Ovary (tissue), 3 donors: Measurements from ENCODE around the gene PIGL.

Source experiments
- POLR2A ChIP-seq: fragments of 450-650 bp; IDR thresholded peaks from one replicate; pipeline ENCODE4 v1.6.1; 2017; ENCODE audit warnings: antibody characterized with exemption, mild to moderate bottlenecking, moderate library complexity
- TF ChIP-seq, protein P1 (sequence below), 3 donors: fragments of 450-650 bp in 2 of 3; fragments of 200-600 bp in 1 of 3; IDR thresholded peaks; one replicate each; pipeline versions ENCODE4 v1.5.1 to v1.8.0; 2016 to 2022; ENCODE audit warnings: antibody characterized with exemption in 3 of 3, mild to moderate bottlenecking in 1 of 3
- donor health status: DM: no; HTN: no; CAD: no.

DNA sequence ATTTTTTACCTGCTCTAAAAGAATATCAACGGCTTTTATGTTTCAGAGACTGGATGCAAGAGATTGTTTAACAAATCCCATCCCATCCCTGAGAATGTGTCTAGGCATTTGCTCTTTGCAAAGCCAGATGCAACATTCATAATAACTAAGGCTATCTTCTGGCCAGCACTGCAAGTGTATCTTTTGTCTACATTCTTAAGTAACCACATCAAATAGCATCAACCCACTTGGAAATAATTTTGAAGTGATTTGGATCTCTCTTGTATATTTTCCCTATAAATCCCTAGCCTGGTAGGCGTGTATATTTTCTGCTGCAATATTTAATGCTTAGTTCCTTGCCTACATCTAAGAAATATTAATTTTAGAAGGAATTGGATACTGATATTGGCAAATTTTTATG is 64.3 kb downstream of the PIGL start:
- TF ChIP-seq, protein P1, sequence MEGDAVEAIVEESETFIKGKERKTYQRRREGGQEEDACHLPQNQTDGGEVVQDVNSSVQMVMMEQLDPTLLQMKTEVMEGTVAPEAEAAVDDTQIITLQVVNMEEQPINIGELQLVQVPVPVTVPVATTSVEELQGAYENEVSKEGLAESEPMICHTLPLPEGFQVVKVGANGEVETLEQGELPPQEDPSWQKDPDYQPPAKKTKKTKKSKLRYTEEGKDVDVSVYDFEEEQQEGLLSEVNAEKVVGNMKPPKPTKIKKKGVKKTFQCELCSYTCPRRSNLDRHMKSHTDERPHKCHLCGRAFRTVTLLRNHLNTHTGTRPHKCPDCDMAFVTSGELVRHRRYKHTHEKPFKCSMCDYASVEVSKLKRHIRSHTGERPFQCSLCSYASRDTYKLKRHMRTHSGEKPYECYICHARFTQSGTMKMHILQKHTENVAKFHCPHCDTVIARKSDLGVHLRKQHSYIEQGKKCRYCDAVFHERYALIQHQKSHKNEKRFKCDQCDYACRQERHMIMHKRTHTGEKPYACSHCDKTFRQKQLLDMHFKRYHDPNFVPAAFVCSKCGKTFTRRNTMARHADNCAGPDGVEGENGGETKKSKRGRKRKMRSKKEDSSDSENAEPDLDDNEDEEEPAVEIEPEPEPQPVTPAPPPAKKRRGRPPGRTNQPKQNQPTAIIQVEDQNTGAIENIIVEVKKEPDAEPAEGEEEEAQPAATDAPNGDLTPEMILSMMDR (IDR thresholded peaks at IDR 0.05): no peak
- no peak for TF ChIP-seq POLR2A
